ENCODE data around the gene PDE11A.

DNA sequence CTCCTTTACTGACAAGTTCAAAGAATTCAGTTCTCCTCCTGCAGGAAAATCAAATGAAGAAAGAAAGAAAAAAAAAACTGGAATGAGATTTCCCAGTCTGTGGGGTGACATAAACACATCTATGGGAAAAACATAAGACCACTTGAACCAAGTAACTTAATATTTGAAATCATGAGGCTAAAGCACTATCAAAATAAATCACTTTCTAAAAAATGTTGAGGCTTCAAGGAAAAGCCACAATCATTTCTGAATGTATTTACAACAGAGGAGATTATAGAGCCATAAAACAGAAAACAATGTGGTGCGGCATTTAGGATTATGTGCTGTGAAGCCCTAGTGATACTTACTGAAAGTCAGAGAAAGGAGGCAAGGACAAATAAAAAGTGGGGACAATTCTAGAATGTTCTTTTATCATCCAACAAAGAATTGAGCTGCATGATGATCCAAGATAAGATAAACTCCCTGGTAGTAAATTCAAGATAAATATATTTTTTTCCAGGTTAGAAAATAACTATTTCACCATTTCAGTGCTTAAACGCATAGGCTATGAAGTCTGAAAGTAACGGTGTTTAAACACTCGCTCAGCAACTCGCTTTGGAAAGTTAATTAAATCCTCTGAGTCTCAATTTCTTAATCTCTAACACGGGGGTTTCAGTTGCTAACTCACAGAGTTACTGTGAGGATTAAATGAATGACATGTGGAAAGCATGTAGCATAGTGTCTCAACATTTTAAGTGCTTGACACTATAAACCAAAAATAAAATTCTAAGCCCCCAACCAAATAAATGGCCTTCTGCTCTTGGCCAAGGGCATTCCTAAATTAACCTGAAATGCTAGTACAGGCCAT, 391.5 kb downstream of the PDE11A start:
- TF ChIP-seq, protein P1, sequence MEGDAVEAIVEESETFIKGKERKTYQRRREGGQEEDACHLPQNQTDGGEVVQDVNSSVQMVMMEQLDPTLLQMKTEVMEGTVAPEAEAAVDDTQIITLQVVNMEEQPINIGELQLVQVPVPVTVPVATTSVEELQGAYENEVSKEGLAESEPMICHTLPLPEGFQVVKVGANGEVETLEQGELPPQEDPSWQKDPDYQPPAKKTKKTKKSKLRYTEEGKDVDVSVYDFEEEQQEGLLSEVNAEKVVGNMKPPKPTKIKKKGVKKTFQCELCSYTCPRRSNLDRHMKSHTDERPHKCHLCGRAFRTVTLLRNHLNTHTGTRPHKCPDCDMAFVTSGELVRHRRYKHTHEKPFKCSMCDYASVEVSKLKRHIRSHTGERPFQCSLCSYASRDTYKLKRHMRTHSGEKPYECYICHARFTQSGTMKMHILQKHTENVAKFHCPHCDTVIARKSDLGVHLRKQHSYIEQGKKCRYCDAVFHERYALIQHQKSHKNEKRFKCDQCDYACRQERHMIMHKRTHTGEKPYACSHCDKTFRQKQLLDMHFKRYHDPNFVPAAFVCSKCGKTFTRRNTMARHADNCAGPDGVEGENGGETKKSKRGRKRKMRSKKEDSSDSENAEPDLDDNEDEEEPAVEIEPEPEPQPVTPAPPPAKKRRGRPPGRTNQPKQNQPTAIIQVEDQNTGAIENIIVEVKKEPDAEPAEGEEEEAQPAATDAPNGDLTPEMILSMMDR (conservative IDR thresholded peaks at IDR 0.05) = no peak
- no peak for TF ChIP-seq ZFX (IDR thresholded peaks at IDR 0.05)

All from C4-2B (cell line).